Keratinocyte (primary cell): Measurements from ENCODE around the gene GAB2. TPM values are rescaled to one million over a fixed set of nuclear protein-coding genes. Genes with fewer than 3 reads are reported as not detected.

ENCODE experiments used
- DNase-seq: peaks from one replicate; pipeline ENCODE4 v3.0.0-alpha.2; 2011; ENCODE audit warnings: low read depth, missing footprints, low spot score
- FAIRE-seq: peaks from 2 replicates; lab custom pipeline; 2011; peaks lifted over from hg19 to GRCh38; lab: Jason Lieb, UNC
- H2AFZ ChIP-seq: 2 replicates; pipeline ENCODE4 v1.6.0; 2012; ENCODE audit warnings: low read length, control low read depth, inconsistent platforms; ENCODE audit not compliant: control insufficient read depth
- H3K27ac ChIP-seq: 2 replicates; pipeline ENCODE4 v1.5.1; 2011; ENCODE audit warnings: low read length; ENCODE audit not compliant: control insufficient read depth, insufficient read depth
- H3K27me3 ChIP-seq: 3 replicates; pipeline ENCODE4 v1.6.0; 2011; ENCODE audit warnings: low read length; ENCODE audit not compliant: control insufficient read depth, insufficient read depth; ENCODE audit errors: extremely low read depth
- H3K36me3 ChIP-seq, 2 experiments: 2 replicates in 1 of 2; 3 replicates in 1 of 2; pipeline ENCODE4 v1.5.1; 2011; ENCODE audit warnings: low read length in 2 of 2, mild to moderate bottlenecking in 1 of 2; ENCODE audit not compliant: control insufficient read depth in 2 of 2, insufficient read depth in 2 of 2; ENCODE audit errors: extremely low read depth in 1 of 2
- H3K4me1 ChIP-seq: 3 replicates; pipeline ENCODE4 v1.5.1; 2011; ENCODE audit warnings: low read length; ENCODE audit not compliant: control insufficient read depth, insufficient read depth; ENCODE audit errors: extremely low read depth
- H3K4me2 ChIP-seq: 3 replicates; pipeline ENCODE4 v1.6.0; 2011; ENCODE audit warnings: low read depth, low read length; ENCODE audit not compliant: control insufficient read depth, insufficient read depth; ENCODE audit errors: extremely low read depth
- H3K4me3 ChIP-seq, 3 experiments: fragments of 200-600 bp in 1 of 3; sonication (generic) in 1 of 3; 2 replicates in 2 of 3; 3 replicates in 1 of 3; pipeline ENCODE4 v1.5.1; 2011 to 2016; ENCODE audit warnings: low read length in 3 of 3, mild to moderate bottlenecking in 3 of 3, control low read depth in 2 of 3, inconsistent platforms in 1 of 3, low read depth in 1 of 3, mixed read lengths in 1 of 3, mixed run types in 1 of 3, moderate library complexity in 1 of 3; ENCODE audit not compliant: control insufficient read depth in 2 of 3, insufficient read depth in 2 of 3; ENCODE audit errors: extremely low read depth in 1 of 3
- H3K79me2 ChIP-seq: 2 replicates; pipeline ENCODE4 v1.6.0; 2012; ENCODE audit warnings: low read length; ENCODE audit not compliant: control insufficient read depth, insufficient read depth
- H3K9ac ChIP-seq: 3 replicates; pipeline ENCODE4 v1.6.0; 2011; ENCODE audit warnings: low read length; ENCODE audit not compliant: control insufficient read depth, insufficient read depth; ENCODE audit errors: extremely low read depth
- H3K9me1 ChIP-seq: 3 replicates; pipeline ENCODE4 v1.6.0; 2011; ENCODE audit warnings: low read length; ENCODE audit not compliant: control insufficient read depth, insufficient read depth; ENCODE audit errors: extremely low read depth
- H3K9me3 ChIP-seq: 2 replicates; pipeline ENCODE4 v1.5.1; 2012; ENCODE audit warnings: low read depth, low read length; ENCODE audit not compliant: control insufficient read depth
- H4K20me1 ChIP-seq: 3 replicates; pipeline ENCODE4 v1.6.0; 2011; ENCODE audit warnings: low read length; ENCODE audit not compliant: control insufficient read depth, insufficient read depth; ENCODE audit errors: extremely low read depth
- EZH2 ChIP-seq: IDR thresholded peaks from one replicate; pipeline ENCODE4 v1.6.1; 2012; ENCODE audit warnings: inconsistent platforms, mild to moderate bottlenecking, low read length, moderate library complexity
- dilution Hi-C: fragments of 300-500 bp; cut with MboI; formaldehyde crosslinking; loops from one replicate; pipeline ENCODE4 v1.7.0; 2020; ENCODE audit warnings: low sequenced_read_pairs; ENCODE audit not compliant: extremely low pct_ligation_motif_present
- polyA plus RNA-seq, 5 experiments: library from polyadenylated mRNA; depleted of rRNA in 3 of 5; stranded (reverse) in 3 of 5; stranded (forward) in 1 of 5; unstranded in 1 of 5; fragments of >200 nt; gene quantifications; 1 replicate in 1 of 5; 2 replicates in 3 of 5; 3 replicates in 1 of 5; pipeline versions ENCODE4 v1.2.1 to v1.2.3, GENCODE V29; 2011 to 2012; ENCODE audit warnings: missing spikeins in 2 of 5, low read depth in 1 of 5, low replicate concordance in 1 of 5
- TF ChIP-seq, protein P1 (sequence below), 3 experiments: IDR thresholded peaks in 1 of 3; conservative IDR thresholded peaks in 1 of 3; optimal IDR thresholded peaks in 1 of 3; 2 replicates in 2 of 3; 3 replicates in 1 of 3; pipeline versions ENCODE3 to v1.5.1; 2011; ENCODE audit warnings: low read length in 3 of 3, mild to moderate bottlenecking in 3 of 3, moderate library complexity in 2 of 3, control low read depth in 1 of 3, inconsistent platforms in 1 of 3; ENCODE audit not compliant: insufficient read depth in 2 of 3; ENCODE audit errors: extremely low read depth in 1 of 3

The GAB2 gene
- polyA plus RNA-seq, 1 donor (not counting 4 experiments of a cell fraction or from before 2014, with no cell fraction given), result 0.68 TPM

DNA sequence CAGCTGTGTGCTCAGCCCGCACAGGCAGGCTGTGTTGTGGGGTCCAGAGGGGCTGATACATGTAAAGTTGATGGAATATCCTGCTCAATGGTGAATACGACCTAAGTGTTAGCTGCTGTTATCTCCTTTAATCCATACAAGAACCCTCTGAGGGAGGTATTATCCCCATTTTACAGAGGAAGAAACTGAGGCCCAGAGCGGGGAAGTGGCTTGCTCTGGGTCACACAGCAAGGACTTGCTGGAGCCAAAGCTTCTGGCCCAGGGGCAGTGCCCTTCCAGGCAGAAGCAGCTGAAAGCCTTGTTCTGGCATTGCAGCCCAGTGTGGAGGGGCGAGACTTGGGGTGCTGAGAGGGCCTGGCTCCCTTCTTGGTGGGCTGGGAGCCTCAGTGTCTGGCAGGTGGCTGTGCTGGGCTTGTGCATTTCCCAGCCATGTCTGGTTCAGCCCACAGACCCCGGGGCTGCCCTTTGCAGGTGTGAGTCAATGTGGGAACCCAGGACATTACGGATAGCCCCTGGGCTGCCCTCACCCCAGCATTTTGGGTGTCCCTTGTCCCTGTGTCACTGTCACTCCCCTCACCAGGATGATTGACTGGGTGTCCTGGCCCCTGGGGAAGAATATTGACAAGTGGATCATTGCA is 218.5 kb downstream of the GAB2 start:
- dilution Hi-C loops, result no loop called here
- peaks cover 3% of the 10 kb centered on the region for H4K20me1 ChIP-seq
- H3K27ac ChIP-seq, result no peak overlapping the region
- peaks cover 0 to 34% of the 10 kb centered on the region in 2 experiments for H3K36me3 ChIP-seq
- DNase-seq (no peak), FAIRE-seq (no peak)
- no peak overlapping the region for H3K4me2 ChIP-seq
- TF ChIP-seq, protein P1, sequence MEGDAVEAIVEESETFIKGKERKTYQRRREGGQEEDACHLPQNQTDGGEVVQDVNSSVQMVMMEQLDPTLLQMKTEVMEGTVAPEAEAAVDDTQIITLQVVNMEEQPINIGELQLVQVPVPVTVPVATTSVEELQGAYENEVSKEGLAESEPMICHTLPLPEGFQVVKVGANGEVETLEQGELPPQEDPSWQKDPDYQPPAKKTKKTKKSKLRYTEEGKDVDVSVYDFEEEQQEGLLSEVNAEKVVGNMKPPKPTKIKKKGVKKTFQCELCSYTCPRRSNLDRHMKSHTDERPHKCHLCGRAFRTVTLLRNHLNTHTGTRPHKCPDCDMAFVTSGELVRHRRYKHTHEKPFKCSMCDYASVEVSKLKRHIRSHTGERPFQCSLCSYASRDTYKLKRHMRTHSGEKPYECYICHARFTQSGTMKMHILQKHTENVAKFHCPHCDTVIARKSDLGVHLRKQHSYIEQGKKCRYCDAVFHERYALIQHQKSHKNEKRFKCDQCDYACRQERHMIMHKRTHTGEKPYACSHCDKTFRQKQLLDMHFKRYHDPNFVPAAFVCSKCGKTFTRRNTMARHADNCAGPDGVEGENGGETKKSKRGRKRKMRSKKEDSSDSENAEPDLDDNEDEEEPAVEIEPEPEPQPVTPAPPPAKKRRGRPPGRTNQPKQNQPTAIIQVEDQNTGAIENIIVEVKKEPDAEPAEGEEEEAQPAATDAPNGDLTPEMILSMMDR (optimal IDR thresholded peaks at IDR 0.05 in 1 of 3, IDR thresholded peaks at IDR 0.05 in 1 of 3, conservative IDR thresholded peaks at IDR 0.05 in 1 of 3; ENCODE audit: extremely low read depth in 1 of 3, insufficient read depth in 2 of 3, low read length in 3 of 3), result no peak
- TF ChIP-seq EZH2, result no peak
- no peak overlapping the region for H3K9ac ChIP-seq
- H3K4me3 ChIP-seq, result no peak overlapping the region
- H3K79me2 ChIP-seq, result peaks cover 8% of the 10 kb centered on the region
- H3K27me3 ChIP-seq, result no peaks in the 10 kb centered on the region
- peaks cover 3% of the 10 kb centered on the region for H3K4me1 ChIP-seq
- H3K9me1 ChIP-seq, result no peaks in the 10 kb centered on the region
- H3K9me3 ChIP-seq, result no peaks in the 10 kb centered on the region
- no peak overlapping the region for H2AFZ ChIP-seq

DNA sequence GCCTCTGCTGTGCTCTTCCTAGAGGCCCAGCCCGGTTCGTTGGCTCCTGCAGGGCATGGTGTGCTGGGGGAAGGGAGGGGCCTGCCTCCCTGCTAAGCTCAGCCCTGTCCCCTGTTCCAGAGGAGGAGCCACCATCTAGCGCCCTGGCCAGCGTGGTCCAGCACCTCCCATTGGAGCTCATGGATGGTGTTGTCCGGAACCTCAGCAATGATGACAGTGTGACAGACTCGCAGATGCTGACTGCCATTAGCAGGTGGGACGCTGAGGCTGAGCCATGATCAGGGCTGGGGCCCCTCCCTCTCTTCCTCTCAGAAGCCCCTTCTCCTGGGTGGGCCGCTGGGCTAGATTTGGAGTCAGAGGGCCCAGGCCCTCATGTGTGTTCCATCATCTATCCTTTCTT is 219.8 kb downstream of the GAB2 start:
- Histone ChIP-seq H3K9ac (no peak overlapping the region), H3K79me2 (peaks cover 8% of the 10 kb centered on the region), H3K4me1 (peaks cover 3% of the 10 kb centered on the region), H4K20me1 (peaks cover 3% of the 10 kb centered on the region), H2AFZ (no peak overlapping the region), H3K27me3 (no peaks in the 10 kb centered on the region), H3K9me1 (no peaks in the 10 kb centered on the region), H3K4me3 (no peak overlapping the region), H3K9me3 (no peaks in the 10 kb centered on the region), H3K4me2 (no peak overlapping the region), H3K36me3 (peaks cover 0 to 36% of the 10 kb centered on the region in 2 experiments), H3K27ac (no peak overlapping the region)
- TF ChIP-seq, protein P1 (optimal IDR thresholded peaks at IDR 0.05 in 1 of 3, IDR thresholded peaks at IDR 0.05 in 1 of 3, conservative IDR thresholded peaks at IDR 0.05 in 1 of 3; ENCODE audit: extremely low read depth in 1 of 3, insufficient read depth in 2 of 3, low read length in 3 of 3), result no peak
- TF ChIP-seq EZH2, result no peak
- DNase-seq, result no peak
- FAIRE-seq, result no peak
- dilution Hi-C loops, result no loop called here
